ENCODE data around the gene NXF3.
"Not testable (repeated sequence)": the region's sequence is repeated elsewhere in the genome, so short reads cannot be mapped to it uniquely, and the experiment has no call there.

The NXF3 gene

GRCh38 chrX:103051260-103051789 lies 41.6 kb downstream of the NXF3 start:
- no peak for DNase-seq (ENCODE audit: low spot score)

GRCh38 chrX:103033371-103033770 lies 59.6 kb downstream of the NXF3 start:
- DNase-seq (ENCODE audit: low spot score), result not testable (repeated sequence)
